ENCODE measurements around the gene EXOC4.

The EXOC4 gene

DNA sequence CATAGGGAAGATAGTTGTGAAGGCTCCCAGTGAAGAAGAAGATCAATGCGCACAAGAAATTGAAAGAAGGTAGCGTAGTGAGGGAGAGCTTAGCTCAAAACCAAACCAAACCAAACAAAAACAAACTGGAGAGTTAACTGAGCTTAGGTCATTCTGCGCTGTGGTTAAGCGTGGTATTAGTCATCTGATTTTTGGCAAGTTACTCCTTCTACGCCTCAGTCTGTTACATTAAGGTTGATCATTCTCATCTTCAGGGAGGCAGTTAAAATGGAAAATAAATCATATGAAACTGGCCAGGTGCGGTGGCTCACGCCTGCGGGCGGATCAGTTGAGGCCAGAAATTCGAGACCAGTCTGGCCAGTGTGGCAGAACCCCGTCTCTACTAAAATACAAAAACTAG is 259.7 kb downstream of the EXOC4 start (continued):
- no peak for TF ChIP-seq ZNF423 (tag by site-specific recombination; IDR thresholded peaks at IDR 0.05)
- no peak for TF ChIP-seq ZIC2 (tag by site-specific recombination; IDR thresholded peaks at IDR 0.05)

DNA sequence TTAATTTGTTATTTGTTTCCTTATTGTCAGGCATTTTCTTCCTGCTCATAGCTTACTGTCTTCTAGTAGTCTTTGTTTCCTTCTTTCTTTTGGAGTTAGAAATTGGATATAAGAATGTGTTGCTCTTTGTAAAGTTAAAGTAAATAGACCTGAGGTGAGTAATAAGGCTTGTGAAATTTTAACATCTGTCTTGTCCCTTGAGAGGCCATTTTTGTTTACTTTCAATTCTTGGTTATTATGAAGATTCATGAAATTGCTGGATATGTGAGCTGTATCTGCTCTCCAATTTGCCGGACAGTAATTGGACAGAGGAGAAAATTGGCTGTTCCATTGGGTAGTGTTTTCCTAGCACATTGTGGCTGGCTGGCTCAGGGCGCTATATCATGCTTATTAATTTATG is 260.7 kb downstream of the EXOC4 start:
- Histone ChIP-seq H3K4me3 (ENCODE audit: low read depth, low read length) (no peak overlapping the region), H3K9me3 (ENCODE audit: control insufficient read depth, insufficient read depth, low read depth, low read length) (no peaks in the 10 kb centered on the region), H3K4me1 (ENCODE audit: control insufficient read depth, insufficient read depth, low read length) (no peaks in the 10 kb centered on the region), H3K27ac (ENCODE audit: extremely low read depth, low read depth, low read length) (no peak overlapping the region), H3K36me3 (ENCODE audit: control insufficient read depth in 2 of 2, insufficient read depth in 1 of 2, low read length in 2 of 2) (no peaks in the 10 kb centered on the region)
- TF ChIP-seq ZSCAN16 (tag by site-specific recombination; IDR thresholded peaks at IDR 0.05) (no peak), ZNF416 (tag by site-specific recombination; IDR thresholded peaks at IDR 0.05) (no peak)
- CTCF ChIA-PET: interaction anchor here (1.0 kb wide), 1 partner anchor 12 kb away, joined by 3 read pairs; no protein-coding TSS in a partner anchor
- POLR2A ChIA-PET: no interaction called here

DNA sequence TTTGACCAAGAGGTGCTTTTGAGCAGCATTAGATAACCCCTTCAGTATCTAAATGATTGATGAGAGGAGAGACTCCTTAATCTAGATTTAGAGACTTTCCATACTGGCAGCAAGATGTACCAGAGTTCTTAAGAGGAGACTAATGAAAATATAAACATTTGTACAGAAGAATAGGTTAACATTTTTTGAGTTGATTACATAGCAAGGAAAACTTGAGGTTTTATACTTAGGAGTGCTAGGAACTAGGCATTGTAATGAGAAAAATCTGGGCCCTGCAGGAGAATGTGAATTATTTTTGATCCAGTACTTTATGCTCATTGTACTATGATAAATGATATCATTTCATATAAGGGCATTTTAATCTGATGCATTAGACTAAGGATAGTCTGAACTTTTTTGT is 261.7 kb downstream of the EXOC4 start:
- no peak for TF ChIP-seq ZFP3 (tag by site-specific recombination; IDR thresholded peaks at IDR 0.05; ENCODE audit: low read depth)
- no peak for TF ChIP-seq OVOL3 (tag by site-specific recombination; IDR thresholded peaks at IDR 0.05)
- TF ChIP-seq ZNF530 (tag by site-specific recombination; IDR thresholded peaks at IDR 0.05; ENCODE audit: low read depth): no peak
- no peak for TF ChIP-seq ZNF324 (tag by site-specific recombination; IDR thresholded peaks at IDR 0.05)
- no peak for TF ChIP-seq KLF7 (tag by site-specific recombination; IDR thresholded peaks at IDR 0.05; ENCODE audit: borderline replicate concordance)
- no peak for TF ChIP-seq ZNF514 (tag by site-specific recombination; IDR thresholded peaks at IDR 0.05)
- TF ChIP-seq ZIC2 (tag by site-specific recombination; IDR thresholded peaks at IDR 0.05): no peak
- no peak for TF ChIP-seq ZNF830 (tag by site-specific recombination; IDR thresholded peaks at IDR 0.05; ENCODE audit: low read depth)
- TF ChIP-seq, protein P1, sequence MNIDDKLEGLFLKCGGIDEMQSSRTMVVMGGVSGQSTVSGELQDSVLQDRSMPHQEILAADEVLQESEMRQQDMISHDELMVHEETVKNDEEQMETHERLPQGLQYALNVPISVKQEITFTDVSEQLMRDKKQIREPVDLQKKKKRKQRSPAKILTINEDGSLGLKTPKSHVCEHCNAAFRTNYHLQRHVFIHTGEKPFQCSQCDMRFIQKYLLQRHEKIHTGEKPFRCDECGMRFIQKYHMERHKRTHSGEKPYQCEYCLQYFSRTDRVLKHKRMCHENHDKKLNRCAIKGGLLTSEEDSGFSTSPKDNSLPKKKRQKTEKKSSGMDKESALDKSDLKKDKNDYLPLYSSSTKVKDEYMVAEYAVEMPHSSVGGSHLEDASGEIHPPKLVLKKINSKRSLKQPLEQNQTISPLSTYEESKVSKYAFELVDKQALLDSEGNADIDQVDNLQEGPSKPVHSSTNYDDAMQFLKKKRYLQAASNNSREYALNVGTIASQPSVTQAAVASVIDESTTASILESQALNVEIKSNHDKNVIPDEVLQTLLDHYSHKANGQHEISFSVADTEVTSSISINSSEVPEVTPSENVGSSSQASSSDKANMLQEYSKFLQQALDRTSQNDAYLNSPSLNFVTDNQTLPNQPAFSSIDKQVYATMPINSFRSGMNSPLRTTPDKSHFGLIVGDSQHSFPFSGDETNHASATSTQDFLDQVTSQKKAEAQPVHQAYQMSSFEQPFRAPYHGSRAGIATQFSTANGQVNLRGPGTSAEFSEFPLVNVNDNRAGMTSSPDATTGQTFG (tag by site-specific recombination; IDR thresholded peaks at IDR 0.05; ENCODE audit: borderline replicate concordance): no peak
- TF ChIP-seq, protein P2, sequence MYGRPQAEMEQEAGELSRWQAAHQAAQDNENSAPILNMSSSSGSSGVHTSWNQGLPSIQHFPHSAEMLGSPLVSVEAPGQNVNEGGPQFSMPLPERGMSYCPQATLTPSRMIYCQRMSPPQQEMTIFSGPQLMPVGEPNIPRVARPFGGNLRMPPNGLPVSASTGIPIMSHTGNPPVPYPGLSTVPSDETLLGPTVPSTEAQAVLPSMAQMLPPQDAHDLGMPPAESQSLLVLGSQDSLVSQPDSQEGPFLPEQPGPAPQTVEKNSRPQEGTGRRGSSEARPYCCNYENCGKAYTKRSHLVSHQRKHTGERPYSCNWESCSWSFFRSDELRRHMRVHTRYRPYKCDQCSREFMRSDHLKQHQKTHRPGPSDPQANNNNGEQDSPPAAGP (tag by site-specific recombination; IDR thresholded peaks at IDR 0.05): no peak
- TF ChIP-seq, protein P3, sequence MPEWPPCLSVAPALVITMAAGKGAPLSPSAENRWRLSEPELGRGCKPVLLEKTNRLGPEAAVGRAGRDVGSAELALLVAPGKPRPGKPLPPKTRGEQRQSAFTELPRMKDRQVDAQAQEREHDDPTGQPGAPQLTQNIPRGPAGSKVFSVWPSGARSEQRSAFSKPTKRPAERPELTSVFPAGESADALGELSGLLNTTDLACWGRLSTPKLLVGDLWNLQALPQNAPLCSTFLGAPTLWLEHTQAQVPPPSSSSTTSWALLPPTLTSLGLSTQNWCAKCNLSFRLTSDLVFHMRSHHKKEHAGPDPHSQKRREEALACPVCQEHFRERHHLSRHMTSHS (tag by site-specific recombination; IDR thresholded peaks at IDR 0.05): no peak
- TF ChIP-seq YY1 (tag by site-specific recombination; IDR thresholded peaks at IDR 0.05): no peak
- no peak for TF ChIP-seq ZBTB7A (tag by site-specific recombination; IDR thresholded peaks at IDR 0.05; ENCODE audit: low read depth)
- no peak for TF ChIP-seq ZNF221 (tag by site-specific recombination; IDR thresholded peaks at IDR 0.05; ENCODE audit: borderline replicate concordance)
- no peak for TF ChIP-seq ZNF211 (tag by site-specific recombination; IDR thresholded peaks at IDR 0.05; ENCODE audit: low read depth)
- CTCF ChIA-PET: interaction anchor here (0.8 kb wide), 1 partner anchor 181 kb away, joined by 3 read pairs; no protein-coding TSS in a partner anchor
- POLR2A ChIA-PET: no interaction called here
- Histone ChIP-seq H3K4me3 (ENCODE audit: low read depth, low read length) (no peak overlapping the region), H3K36me3 (ENCODE audit: control insufficient read depth in 2 of 2, insufficient read depth in 1 of 2, low read length in 2 of 2) (no peaks in the 10 kb centered on the region), H3K4me1 (ENCODE audit: control insufficient read depth, insufficient read depth, low read length) (no peaks in the 10 kb centered on the region), H3K9me3 (ENCODE audit: control insufficient read depth, insufficient read depth, low read depth, low read length) (no peaks in the 10 kb centered on the region), H3K27ac (ENCODE audit: extremely low read depth, low read depth, low read length) (no peak overlapping the region)
